GM21390 (cell line): ENCODE measurements around the gene FRMD8.

Experiments
- ATAC-seq: cut with Tn5 transposase; IDR thresholded peaks from one replicate; pipeline ENCODE4 v1.9.1; 2021; ENCODE audit not compliant: unreplicated experiment

Gene FRMD8

GRCh38 chr11:65423516-65424204 lies 37.2 kb downstream of the FRMD8 start:
- no peak for ATAC-seq

- no peak for ATAC-seq
These were observed 38.0 kb downstream of the FRMD8 start for GRCh38 chr11:65424205-65425104.

GRCh38 chr11:65425105-65425970 lies 38.9 kb downstream of the FRMD8 start:
- no peak for ATAC-seq

- no peak for ATAC-seq
These were observed 39.8 kb downstream of the FRMD8 start for GRCh38 chr11:65425971-65426838.

GRCh38 chr11:65426839-65427690 lies 40.6 kb downstream of the FRMD8 start:
- no peak for ATAC-seq

GRCh38 chr11:65427691-65428577 lies 41.5 kb downstream of the FRMD8 start:
- no peak for ATAC-seq

- no peak for ATAC-seq
These were observed 42.2 kb downstream of the FRMD8 start for GRCh38 chr11:65428578-65429067.

GRCh38 chr11:65429068-65429681 lies 42.7 kb downstream of the FRMD8 start:
- no peak for ATAC-seq

- no peak for ATAC-seq
These were observed 43.4 kb downstream of the FRMD8 start for GRCh38 chr11:65429724-65430405.

GRCh38 chr11:65430406-65431217 lies 44.2 kb downstream of the FRMD8 start:
- ATAC-seq: no peak

GRCh38 chr11:65431451-65432099 lies 45.1 kb downstream of the FRMD8 start:
- ATAC-seq: no peak

- no peak for ATAC-seq
These were observed 45.7 kb downstream of the FRMD8 start for GRCh38 chr11:65432100-65432650.

- no peak for ATAC-seq
These were observed 46.5 kb downstream of the FRMD8 start for GRCh38 chr11:65432686-65433582.

- no peak for ATAC-seq
These were observed 47.2 kb downstream of the FRMD8 start for GRCh38 chr11:65433657-65434056.
